ENCODE data around the gene COMP.

- peak; percentile 32 for TF ChIP-seq CTCF (IDR thresholded peaks at IDR 0.05)
- TF ChIP-seq EZH2phosphoT487 (IDR thresholded peaks at IDR 0.05; ENCODE audit: borderline replicate concordance, low read depth): no peak
- no peak for TF ChIP-seq SIN3A (IDR thresholded peaks at IDR 0.05; ENCODE audit: borderline replicate concordance, low read depth, low read length)
- no peak for TF ChIP-seq TAF1 (IDR thresholded peaks at IDR 0.05; ENCODE audit: borderline replicate concordance, low read depth, low read length)
- no peak for TF ChIP-seq RCOR1 (IDR thresholded peaks at IDR 0.05; ENCODE audit: low read length)
- no peak for TF ChIP-seq IRF3 (IDR thresholded peaks at IDR 0.05; ENCODE audit: low read depth, low read length)
- TF ChIP-seq ZBTB33 (IDR thresholded peaks at IDR 0.05; ENCODE audit: borderline replicate concordance, low read depth): no peak
- no peak for TF ChIP-seq REST (IDR thresholded peaks at IDR 0.05; ENCODE audit: low read depth, low read length)
- TF ChIP-seq POLR2AphosphoS5 (IDR thresholded peaks at IDR 0.05; ENCODE audit: low read depth, low read length): no peak
- TF ChIP-seq YY1 (IDR thresholded peaks at IDR 0.05; ENCODE audit: low read depth): no peak
- no peak for TF ChIP-seq RXRA (IDR thresholded peaks at IDR 0.05; ENCODE audit: borderline replicate concordance, low read depth)
- no peak for TF ChIP-seq EP300 (IDR thresholded peaks at IDR 0.05; ENCODE audit: borderline replicate concordance in 1 of 2, low read depth in 1 of 2, low read length in 1 of 2)
- TF ChIP-seq MXI1 (IDR thresholded peaks at IDR 0.05; ENCODE audit: low read depth, low read length): no peak; the same call in 1 of the 2 replicates
Observed at GRCh38 chr19:18832306-18833140, 41.4 kb upstream of the COMP start.

Measured in SK-N-SH (cell line).